GM12865 (cell line): ENCODE results near the gene ATP6V0E2.

Experiments
- DNase-seq: peaks from one replicate; pipeline ENCODE4 v3.0.0; 2010; ENCODE audit warnings: low read depth
- H3K4me3 ChIP-seq: 2 replicates; pipeline ENCODE4 v1.5.1; 2011; ENCODE audit warnings: mild to moderate bottlenecking, low read depth, low read length, control low read depth
- TF ChIP-seq, protein P1 (sequence below): IDR thresholded peaks from 2 replicates; pipeline ENCODE4 v1.5.1; 2011; ENCODE audit warnings: low read length, control low read depth, low read depth, inconsistent platforms; ENCODE audit not compliant: insufficient read depth; ENCODE audit errors: missing control alignments

ATP6V0E2 gene

DNA sequence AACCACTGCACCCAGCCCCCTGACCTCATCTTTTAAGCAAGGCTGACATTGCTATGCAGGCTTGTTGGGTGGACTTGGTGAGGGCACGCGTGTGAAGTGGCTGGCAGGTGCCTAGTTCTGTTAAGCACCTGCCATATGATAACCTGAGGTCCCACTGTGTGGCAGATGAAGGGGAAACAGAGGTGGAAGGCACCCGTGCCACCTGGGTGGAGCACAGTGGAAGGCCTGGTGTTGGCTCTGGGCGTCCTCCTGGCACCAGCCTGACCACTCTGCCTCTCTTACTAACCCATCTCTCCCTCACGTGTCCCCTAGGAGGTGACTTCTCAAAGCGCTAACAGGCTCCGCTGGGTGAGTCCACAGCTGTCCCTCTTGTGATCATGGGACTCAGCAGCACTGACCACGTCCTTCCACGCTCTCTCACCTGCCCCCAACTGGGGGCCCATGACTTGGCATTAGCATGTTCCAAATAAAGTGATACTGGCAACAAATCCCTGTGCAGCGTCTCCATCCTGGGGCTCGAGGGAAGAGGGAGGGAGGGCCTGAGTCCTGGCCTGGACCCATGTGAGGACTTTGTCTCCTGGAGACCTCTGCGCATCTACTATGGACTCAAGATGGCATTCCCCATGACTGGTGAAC lies 40.2 kb upstream of the ATP6V0E2 start:
- DNase-seq, result no peak
- TF ChIP-seq, protein P1, sequence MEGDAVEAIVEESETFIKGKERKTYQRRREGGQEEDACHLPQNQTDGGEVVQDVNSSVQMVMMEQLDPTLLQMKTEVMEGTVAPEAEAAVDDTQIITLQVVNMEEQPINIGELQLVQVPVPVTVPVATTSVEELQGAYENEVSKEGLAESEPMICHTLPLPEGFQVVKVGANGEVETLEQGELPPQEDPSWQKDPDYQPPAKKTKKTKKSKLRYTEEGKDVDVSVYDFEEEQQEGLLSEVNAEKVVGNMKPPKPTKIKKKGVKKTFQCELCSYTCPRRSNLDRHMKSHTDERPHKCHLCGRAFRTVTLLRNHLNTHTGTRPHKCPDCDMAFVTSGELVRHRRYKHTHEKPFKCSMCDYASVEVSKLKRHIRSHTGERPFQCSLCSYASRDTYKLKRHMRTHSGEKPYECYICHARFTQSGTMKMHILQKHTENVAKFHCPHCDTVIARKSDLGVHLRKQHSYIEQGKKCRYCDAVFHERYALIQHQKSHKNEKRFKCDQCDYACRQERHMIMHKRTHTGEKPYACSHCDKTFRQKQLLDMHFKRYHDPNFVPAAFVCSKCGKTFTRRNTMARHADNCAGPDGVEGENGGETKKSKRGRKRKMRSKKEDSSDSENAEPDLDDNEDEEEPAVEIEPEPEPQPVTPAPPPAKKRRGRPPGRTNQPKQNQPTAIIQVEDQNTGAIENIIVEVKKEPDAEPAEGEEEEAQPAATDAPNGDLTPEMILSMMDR, result no peak
- no peak overlapping the region for H3K4me3 ChIP-seq

DNA sequence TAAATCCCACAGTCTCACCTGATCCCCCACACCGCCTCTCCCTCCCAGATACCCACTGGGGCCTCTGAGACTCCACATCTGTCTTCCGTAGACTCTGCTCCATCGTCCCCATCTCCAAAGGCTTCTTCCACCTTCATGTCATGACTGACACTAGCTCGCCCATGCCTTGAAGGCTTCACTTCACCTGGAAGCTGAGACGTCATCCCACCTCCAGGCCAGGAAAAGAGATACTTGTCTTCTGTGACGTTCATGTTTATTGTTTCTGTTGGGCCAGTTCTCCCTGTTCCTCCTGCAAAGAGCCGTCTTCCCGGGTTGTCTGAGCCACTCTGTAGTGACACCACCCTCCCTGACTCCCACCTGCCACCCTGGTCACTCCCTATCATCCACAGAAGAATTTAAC lies 39.2 kb upstream of the ATP6V0E2 start:
- TF ChIP-seq, protein P1, result no peak
- no peak overlapping the region for H3K4me3 ChIP-seq
- DNase-seq, result no peak

DNA sequence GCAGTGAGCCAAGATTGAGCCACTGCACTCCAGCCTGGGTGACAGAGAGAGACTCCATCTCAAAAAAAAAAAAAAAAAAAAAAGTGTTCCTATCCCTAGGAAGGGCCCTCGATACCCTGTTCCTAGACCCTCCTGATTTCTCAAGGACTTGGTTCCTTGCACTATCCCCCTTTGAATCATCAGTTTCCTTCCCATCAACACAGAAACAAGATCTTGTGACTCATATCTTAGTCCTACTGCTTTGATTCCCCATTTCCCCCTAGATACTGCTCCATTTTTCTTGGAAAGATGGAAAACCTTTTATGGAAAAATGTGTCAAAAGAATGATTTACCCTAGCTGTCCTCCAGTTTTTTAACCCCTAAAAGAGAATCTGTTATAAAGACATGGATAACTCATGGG lies 37.3 kb upstream of the ATP6V0E2 start:
- TF ChIP-seq, protein P1, result no peak
- H3K4me3 ChIP-seq, result no peak overlapping the region
- DNase-seq, result no peak

DNA sequence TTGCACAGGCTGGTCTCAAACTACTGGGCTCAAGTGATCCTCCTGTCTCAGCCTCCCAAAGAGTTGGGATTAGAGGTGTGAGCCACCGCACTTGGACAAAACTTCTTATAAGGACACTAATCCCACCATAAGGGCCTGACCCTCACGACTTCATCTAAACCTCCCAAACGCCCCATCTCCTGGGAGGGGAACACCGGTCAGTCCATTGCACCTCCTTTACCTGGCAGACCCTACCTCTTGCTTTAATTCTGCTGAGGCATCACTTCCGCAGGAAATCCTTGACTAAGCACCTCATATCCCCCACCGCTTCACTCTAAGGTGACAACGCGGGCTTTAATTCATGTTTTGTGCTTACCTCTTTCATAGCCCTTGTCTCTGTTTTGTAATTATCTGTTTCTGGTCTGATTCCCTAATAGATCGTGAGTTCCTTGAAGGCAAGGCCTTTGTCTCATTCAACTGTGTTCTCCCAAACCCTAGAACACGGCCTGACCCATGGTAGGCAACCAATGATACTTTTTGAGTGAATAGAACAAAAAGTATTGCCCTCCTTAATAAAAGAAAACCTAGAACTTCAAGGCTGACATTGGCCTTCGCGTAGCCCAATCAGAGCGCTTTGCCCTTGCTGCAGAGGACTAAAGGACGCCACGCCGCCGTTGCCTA lies 36.1 kb upstream of the ATP6V0E2 start:
- TF ChIP-seq, protein P1, result no peak
- H3K4me3 ChIP-seq, result no peak overlapping the region

DNA sequence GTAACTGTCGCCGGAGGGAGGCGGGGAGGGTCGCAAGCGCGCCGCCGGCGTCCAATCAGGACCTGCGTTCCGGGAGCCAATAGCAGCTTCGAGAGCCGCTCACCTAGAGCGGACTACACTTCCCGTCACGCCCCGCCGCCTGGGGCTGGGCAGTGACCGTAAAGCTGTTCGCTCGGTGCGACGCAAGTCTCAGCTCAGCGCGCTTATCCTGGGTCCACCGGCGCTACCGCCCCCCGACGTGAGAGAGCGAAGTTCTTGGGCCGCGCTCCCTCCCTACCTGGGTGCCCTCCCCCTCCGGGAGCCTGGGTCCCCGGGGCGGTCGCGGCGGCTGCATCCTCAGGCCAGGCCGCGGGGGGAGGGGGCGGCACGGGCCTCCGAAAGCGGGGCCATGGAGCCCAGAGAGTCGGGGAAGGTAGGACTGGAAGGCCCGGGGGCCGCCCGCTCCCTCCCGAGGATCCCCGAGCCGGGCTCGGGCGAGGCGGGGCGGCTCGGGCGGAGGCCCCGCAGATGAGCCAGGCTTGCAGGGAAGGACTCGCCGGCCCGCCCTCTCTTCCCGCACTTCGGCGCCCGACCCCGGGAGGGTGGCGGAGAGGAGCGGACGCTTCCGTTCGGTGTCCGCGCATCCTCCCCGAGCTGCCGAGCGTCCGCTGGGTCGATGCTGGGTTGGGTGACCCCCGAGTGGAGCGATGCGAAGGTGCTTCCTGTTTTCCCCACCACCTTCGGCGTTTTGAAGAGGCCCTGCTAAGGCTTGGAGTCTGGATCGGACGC lies 35.4 kb upstream of the ATP6V0E2 start, which contains the start of gene ZNF862:
ZNF862 (plus strand) TSS at position 152 of the 768 bp plus-strand sequence; CDS start at position 389, 237 bp downstream.
- peak within 1 kb of the TSS; percentile 61 for H3K4me3 ChIP-seq
- DNase-seq, result peak; percentile 98
- TF ChIP-seq, protein P1, result no peak

More for the DNA sequence above, 36.1 kb upstream of the ATP6V0E2 start:
- no peak for DNase-seq

DNA sequence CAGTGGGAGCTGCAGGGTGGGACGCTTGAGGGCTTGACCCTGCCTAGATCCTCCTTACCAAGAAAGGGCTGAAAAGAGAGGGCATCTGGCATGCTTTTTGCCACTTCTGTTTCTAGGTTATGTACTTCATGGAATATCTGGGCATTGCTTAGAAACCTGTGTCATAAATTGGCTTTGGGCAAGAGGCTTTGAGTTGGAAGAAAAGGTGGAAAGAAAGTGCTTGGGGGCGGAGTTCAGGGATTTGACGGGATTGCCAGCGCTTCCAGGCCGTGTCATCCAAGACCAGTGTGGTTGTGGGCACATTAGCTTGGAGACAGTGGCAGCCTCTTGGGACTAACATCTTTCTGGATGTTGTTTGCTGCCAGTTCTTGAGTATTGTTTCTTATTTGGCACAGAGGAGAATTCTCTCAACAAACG lies 34.8 kb upstream of the ATP6V0E2 start:
- DNase-seq, result no peak
- TF ChIP-seq, protein P1, result no peak
- peak overlapping the region; percentile 61 for H3K4me3 ChIP-seq
